ENCODE data around the gene TTC29.
"Not testable (repeated sequence)": the region's sequence is repeated elsewhere in the genome, so short reads cannot be mapped to it uniquely, and the experiment has no call there.

The TTC29 gene

DNA sequence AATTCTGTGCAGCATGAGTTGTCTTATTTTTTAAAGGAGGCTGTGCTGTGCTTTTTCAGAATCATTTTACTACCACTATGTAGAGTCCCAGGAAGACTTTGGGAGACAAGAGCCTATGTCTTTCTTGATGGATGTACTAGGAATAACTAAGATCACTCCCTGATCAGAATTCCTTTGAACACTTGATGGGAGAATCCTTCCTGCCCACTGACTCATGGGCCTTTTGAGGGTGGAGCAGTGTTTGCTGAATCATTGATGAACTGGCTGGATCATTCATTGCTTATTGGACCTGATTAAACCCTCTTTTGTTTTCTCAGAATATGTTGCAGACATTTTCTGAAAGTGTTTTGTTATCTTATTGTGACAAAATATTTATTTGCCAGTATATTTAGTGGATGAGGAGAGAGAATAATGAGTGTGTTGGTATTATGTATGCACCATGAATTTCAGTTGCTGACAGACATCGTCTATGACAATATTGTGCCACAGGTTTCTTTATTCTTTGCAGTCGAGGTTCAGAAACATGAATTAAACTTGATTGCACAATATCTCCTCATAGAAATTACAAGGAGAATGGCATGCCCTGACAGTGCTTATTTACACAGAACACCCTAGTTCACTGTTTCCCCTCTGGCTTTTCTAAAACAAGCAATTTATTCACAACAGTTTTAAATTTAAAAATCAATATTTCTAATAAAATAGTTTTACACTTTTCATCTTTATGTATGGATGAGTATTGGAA is 270.7 kb downstream of the TTC29 start:
- DNase-seq: no peak

DNA sequence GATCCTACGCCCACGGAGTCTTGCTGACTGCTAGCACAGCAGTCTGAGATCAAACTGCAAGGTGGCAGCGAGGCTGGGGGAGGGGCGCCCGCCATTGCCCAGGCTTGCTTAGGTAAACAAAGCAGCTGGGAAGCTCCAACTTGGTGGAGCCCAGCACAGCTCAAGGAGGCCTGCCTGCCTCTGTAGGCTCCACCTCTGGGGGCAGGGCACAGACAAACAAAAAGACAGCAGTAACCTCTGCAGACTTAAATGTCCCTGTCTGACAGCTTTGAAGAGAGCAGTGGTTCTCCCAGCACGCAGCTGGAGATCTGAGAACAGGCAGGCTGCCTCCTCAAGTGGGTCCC is 281.7 kb downstream of the TTC29 start:
- not testable (repeated sequence) for DNase-seq

DNA sequence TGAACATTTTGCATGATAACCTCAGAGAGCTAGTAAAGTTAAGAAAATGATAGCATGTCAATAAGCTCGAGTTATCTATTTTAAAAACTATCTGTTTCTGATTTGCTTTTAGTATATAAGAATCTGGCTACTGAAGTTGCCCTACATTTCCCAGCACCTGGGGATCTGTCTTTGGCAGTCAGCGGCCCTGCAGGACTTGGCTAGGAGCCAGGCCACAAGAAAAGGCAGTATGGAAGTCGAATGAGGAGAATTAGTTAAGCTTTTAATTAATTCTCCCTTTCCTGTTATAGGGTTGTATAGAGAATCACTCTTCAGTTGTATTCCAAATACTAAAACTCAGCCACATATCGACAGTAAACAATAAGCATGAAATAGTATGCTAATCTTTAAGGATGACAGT is 284.3 kb downstream of the TTC29 start:
- no peak for DNase-seq
